PC-9 (cell line): ENCODE data around the gene DPH5. TPM values are rescaled to one million over a fixed set of nuclear protein-coding genes. Genes with fewer than 3 reads are reported as not detected.

Source experiments
- total RNA-seq: library from RNA; stranded (reverse); gene quantifications from 2 replicates; pipeline ENCODE4 v1.2.3, GENCODE V29; 2021

The DPH5 gene
- total RNA-seq, 1 experiment from 2014 or later = 39.4 TPM

Other genes with a start within 250 kb of the DPH5 start
- gene EXTL2, start 130.9 kb downstream of the DPH5 start, total RNA-seq = 16.3 and 20.2 TPM in 2 replicates
- 18.4 and 27.4 TPM in 2 replicates for gene SLC30A7, start 129.7 kb downstream of the DPH5 start, total RNA-seq
- gene S1PR1, start 211.2 kb upstream of the DPH5 start, total RNA-seq = 0.15 and 0.68 TPM in 2 replicates